Osteoblast (primary cell): ENCODE results near the gene UNC13A. TPM values are rescaled to one million over a fixed set of nuclear protein-coding genes. Genes with fewer than 3 reads are reported as not detected.

ENCODE experiments used
- DNase-seq: peaks from one replicate; pipeline ENCODE4 v3.0.0; 2011; ENCODE audit warnings: low spot score, mixed read lengths; ENCODE audit not compliant: insufficient read length; ENCODE audit errors: missing footprints
- H2AFZ ChIP-seq: 2 replicates; pipeline ENCODE4 v1.6.0; 2011; ENCODE audit warnings: mild to moderate bottlenecking, low read length
- H3K27ac ChIP-seq: 2 replicates; pipeline ENCODE4 v1.5.1; 2011; ENCODE audit warnings: mild to moderate bottlenecking, low read depth, low read length, moderate library complexity
- H3K27me3 ChIP-seq: 2 replicates; pipeline ENCODE4 v1.6.0; 2012; ENCODE audit warnings: mild to moderate bottlenecking, control low read depth, inconsistent platforms, low read length, moderate library complexity; ENCODE audit not compliant: insufficient read depth
- H3K36me3 ChIP-seq: 2 replicates; pipeline ENCODE4 v1.5.1; 2011; ENCODE audit warnings: mild to moderate bottlenecking, low read length, control low read depth, moderate library complexity; ENCODE audit not compliant: insufficient read depth
- H3K4me1 ChIP-seq: 2 replicates; pipeline ENCODE4 v1.5.1; 2011; ENCODE audit warnings: mild to moderate bottlenecking, low read length, control low read depth, moderate library complexity; ENCODE audit not compliant: insufficient read depth
- H3K4me2 ChIP-seq: 2 replicates; pipeline ENCODE4 v1.6.0; 2011; ENCODE audit warnings: mild to moderate bottlenecking, low read length; ENCODE audit not compliant: insufficient read depth
- H3K4me3 ChIP-seq: fragments of 200-600 bp; sonication (generic); 3 replicates; pipeline ENCODE4 v1.5.1; 2012; ENCODE audit warnings: mild to moderate bottlenecking, low read length, inconsistent platforms; ENCODE audit not compliant: insufficient read depth
- H3K79me2 ChIP-seq: 2 replicates; pipeline ENCODE4 v1.6.0; 2012; ENCODE audit warnings: mild to moderate bottlenecking, low read length, control low read depth, inconsistent platforms; ENCODE audit not compliant: insufficient read depth
- H3K9me3 ChIP-seq: 2 replicates; pipeline ENCODE4 v1.5.1; 2011; ENCODE audit warnings: low read depth, low read length, control low read depth
- H4K20me1 ChIP-seq: 2 replicates; pipeline ENCODE4 v1.6.0; 2012; ENCODE audit warnings: mild to moderate bottlenecking, low read length, control low read depth; ENCODE audit not compliant: insufficient read depth
- CTCF ChIP-seq: IDR thresholded peaks from 2 replicates; pipeline ENCODE4 v1.5.1; 2011; ENCODE audit warnings: mild to moderate bottlenecking, low read depth, low read length, moderate library complexity; ENCODE audit errors: extremely low read depth
- total RNA-seq: library from RNA; depleted of rRNA; stranded (reverse); fragments of >200 nt; gene quantifications from 2 replicates; pipeline ENCODE4 v1.2.3, GENCODE V29; 2012

UNC13A gene
- total RNA-seq, 1 donor: under 0.01 TPM

GRCh38 chr19:17615889-17616685 is 72.1 kb downstream of the UNC13A start:
- Histone ChIP-seq H3K36me3 (no peaks in the 10 kb centered on the region), H3K27ac (no peak overlapping the region), H2AFZ (no peak overlapping the region), H3K9me3 (no peaks in the 10 kb centered on the region), H3K27me3 (no peaks in the 10 kb centered on the region), H3K4me2 (peak overlapping the region; percentile 58), H3K79me2 (no peaks in the 10 kb centered on the region), H4K20me1 (no peaks in the 10 kb centered on the region), H3K4me1 (no peaks in the 10 kb centered on the region), H3K4me3 (peak overlapping the region; percentile 16)
- peak; percentile 60 for DNase-seq
- TF ChIP-seq CTCF: no peak

DNA sequence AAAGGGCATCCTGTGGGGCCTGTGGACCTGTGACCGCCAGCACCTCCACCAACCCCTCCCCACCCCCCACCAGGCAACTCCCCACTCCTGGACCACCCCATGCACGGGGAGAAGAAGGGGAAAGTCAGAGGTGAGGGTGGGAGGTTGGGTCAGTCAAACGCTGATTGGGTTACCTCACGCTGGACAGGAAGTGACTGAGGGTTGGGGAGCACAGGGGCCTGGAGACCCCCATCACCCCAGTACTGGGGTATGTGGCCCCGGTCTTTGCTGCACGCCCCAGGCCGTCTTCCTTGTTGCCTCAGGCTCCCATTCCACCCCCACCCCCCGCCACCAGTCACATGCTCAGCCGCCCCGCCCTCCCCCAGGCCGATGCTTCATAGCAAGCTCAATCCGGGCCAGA is 73.7 kb downstream of the UNC13A start:
- peak; percentile 66 for DNase-seq
- Histone ChIP-seq H3K36me3 (no peaks in the 10 kb centered on the region), H3K9me3 (no peaks in the 10 kb centered on the region), H3K79me2 (no peaks in the 10 kb centered on the region), H3K4me1 (no peaks in the 10 kb centered on the region), H3K27ac (no peak overlapping the region), H3K27me3 (no peaks in the 10 kb centered on the region), H2AFZ (no peak overlapping the region), H4K20me1 (no peaks in the 10 kb centered on the region), H3K4me2 (no peak overlapping the region), H3K4me3 (no peak overlapping the region)
- TF ChIP-seq CTCF: no peak

- Histone ChIP-seq H3K4me2 (no peak overlapping the region), H3K36me3 (no peaks in the 10 kb centered on the region), H2AFZ (no peak overlapping the region), H3K4me3 (no peak overlapping the region), H3K79me2 (no peaks in the 10 kb centered on the region), H3K9me3 (no peaks in the 10 kb centered on the region), H3K27ac (no peak overlapping the region), H3K4me1 (no peaks in the 10 kb centered on the region), H4K20me1 (no peaks in the 10 kb centered on the region), H3K27me3 (no peaks in the 10 kb centered on the region)
- TF ChIP-seq CTCF: no peak
- peak; percentile 77 for DNase-seq
Measured at GRCh38 chr19:17611462-17612244, 76.5 kb downstream of the UNC13A start.

GRCh38 chr19:17610384-17610783 is 77.8 kb downstream of the UNC13A start:
- H3K27me3 ChIP-seq: no peaks in the 10 kb centered on the region
- no peak overlapping the region for H2AFZ ChIP-seq
- no peaks in the 10 kb centered on the region for H3K36me3 ChIP-seq
- no peaks in the 10 kb centered on the region for H3K4me1 ChIP-seq
- no peak overlapping the region for H3K4me3 ChIP-seq
- H3K79me2 ChIP-seq: no peaks in the 10 kb centered on the region
- H3K27ac ChIP-seq: no peak overlapping the region
- no peak for TF ChIP-seq CTCF
- H3K4me2 ChIP-seq: no peak overlapping the region
- no peaks in the 10 kb centered on the region for H3K9me3 ChIP-seq
- no peaks in the 10 kb centered on the region for H4K20me1 ChIP-seq
- DNase-seq: peak; percentile 93
